Colonic mucosa (tissue), 4 donors: Measurements from ENCODE around the gene KCNIP4. TPM values are rescaled to one million over a fixed set of nuclear protein-coding genes. Genes with fewer than 3 reads are reported as not detected.

Experiments
- DNase-seq: peaks from one replicate; pipeline ENCODE4 v3.0.0-alpha.2; 2020
- H3K27ac ChIP-seq: fragments of 200-600 bp; one replicate; pipeline ENCODE4 v1.8.0; 2021
- H3K27me3 ChIP-seq: fragments of 200-600 bp; one replicate; pipeline ENCODE4 v1.8.0; 2021
- H3K36me3 ChIP-seq: fragments of 200-600 bp; one replicate; pipeline ENCODE4 v1.8.0; 2021
- H3K4me1 ChIP-seq: fragments of 200-600 bp; one replicate; pipeline ENCODE4 v1.8.0; 2021; ENCODE audit warnings: mild to moderate bottlenecking
- H3K4me3 ChIP-seq: fragments of 200-600 bp; one replicate; pipeline ENCODE4 v1.8.0; 2021
- H3K9ac ChIP-seq, 2 donors: one replicate each; pipeline ENCODE4 v1.7.0; 2013; ENCODE audit warnings: control low read depth in 2 of 2, low read depth in 2 of 2, low read length in 2 of 2
- H3K9me3 ChIP-seq: fragments of 200-600 bp; one replicate; pipeline ENCODE4 v1.8.0; 2021
- CTCF ChIP-seq: fragments of 200-600 bp; IDR thresholded peaks from one replicate; pipeline ENCODE4 v1.8.0; 2022; ENCODE audit warnings: antibody characterized with exemption, mild to moderate bottlenecking
- intact Hi-C: fragments of 100-400 bp; cut with DNase I; formaldehyde crosslinking; loops from one replicate; pipeline ENCODE4 v1.14.1; 2022
- microRNA-seq: library from miRNA; unstranded; fragments of <30 nt; microRNA quantifications from one replicate; pipeline ENCODE4, GENCODE V29; 2019
- total RNA-seq, 2 donors: library from RNA; stranded (reverse); fragmentation: NEBNext Ultra II Directional in 1 of 2; extraction: Animal tissue kit (Norgen Biotek cat#: 25700) in 1 of 2; gene quantifications; one replicate each; pipeline ENCODE4 v1.2.1, GENCODE V29; 2021
- donor health status: healthy.
- donor health status: DM: no; HTN: no; CAD: no.
- donor health status: DM: no; HTN: no; CAD: no.

The KCNIP4 gene
- total RNA-seq, 2 donors from 2014 or later: 0.67 to 1.2 TPM

GRCh38 chr4:20682853-20683252 is 1265.7 kb downstream of the KCNIP4 start:
- intact Hi-C loops: no loop called here
- TF ChIP-seq CTCF: no peak
- no peaks in the 10 kb centered on the region for H3K4me1 ChIP-seq

GRCh38 chr4:20681271-20681670 is 1267.3 kb downstream of the KCNIP4 start:
- intact Hi-C loops: no loop called here
- Histone ChIP-seq H3K27me3 (no peaks in the 10 kb centered on the region), H3K4me1 (no peaks in the 10 kb centered on the region), H3K9ac (no peak overlapping the region), H3K4me3 (no peak overlapping the region), H3K9me3 (no peaks in the 10 kb centered on the region), H3K27ac (no peak overlapping the region), H3K36me3 (no peaks in the 10 kb centered on the region)
- no peak for DNase-seq
- no peak for TF ChIP-seq CTCF

More at GRCh38 chr4:20682853-20683252, 1265.7 kb downstream of the KCNIP4 start:
- no peak for DNase-seq
- Histone ChIP-seq H3K9me3 (no peaks in the 10 kb centered on the region), H3K36me3 (no peaks in the 10 kb centered on the region), H3K27ac (no peak overlapping the region), H3K9ac (no peak overlapping the region), H3K27me3 (no peaks in the 10 kb centered on the region), H3K4me3 (no peak overlapping the region)

- H3K27me3 ChIP-seq: no peaks in the 10 kb centered on the region
- no peaks in the 10 kb centered on the region for H3K9me3 ChIP-seq
- no peak for DNase-seq
- no peaks in the 10 kb centered on the region for H3K4me1 ChIP-seq
- intact Hi-C loops: no loop called here
- no peak overlapping the region for H3K9ac ChIP-seq
- H3K27ac ChIP-seq: no peak overlapping the region
- H3K36me3 ChIP-seq: no peaks in the 10 kb centered on the region
- H3K4me3 ChIP-seq: no peak overlapping the region
- no peak for TF ChIP-seq CTCF
Observed at GRCh38 chr4:20680736-20681135, 1267.8 kb downstream of the KCNIP4 start.

GRCh38 chr4:20679951-20680350 is 1268.6 kb downstream of the KCNIP4 start:
- Histone ChIP-seq H3K27ac (no peak overlapping the region), H3K4me1 (no peaks in the 10 kb centered on the region), H3K27me3 (no peaks in the 10 kb centered on the region), H3K4me3 (no peak overlapping the region), H3K36me3 (no peaks in the 10 kb centered on the region), H3K9me3 (no peaks in the 10 kb centered on the region), H3K9ac (no peak overlapping the region)
- no peak for DNase-seq
- intact Hi-C loops: no loop called here
- no peak for TF ChIP-seq CTCF

Small RNA genes lying within 50 kb of the gene (microRNA-seq; reads per million reads assigned to microRNA genes)
- gene MIR7978: 1.7 reads per million
